Lung (tissue), 12 donors: ENCODE measurements around the gene KIAA0930. TPM values are rescaled to one million over a fixed set of nuclear protein-coding genes. Genes with fewer than 3 reads are reported as not detected.

Experiments used
- ATAC-seq: fragments of 200-7000 bp; cut with Tn5 transposase; one replicate; pipeline ENCODE4 v1.9.1; 2020; ENCODE audit warnings: moderate number of reproducible peaks; ENCODE audit not compliant: insufficient read depth, low FRiP score
- DNase-seq, 3 donors: peaks; one replicate each; pipeline ENCODE4 v3.0.0-alpha.2; 2013 to 2017
- H3K27ac ChIP-seq, 2 donors: one replicate each; pipeline ENCODE4 v1.5.1; 2013; ENCODE audit warnings: mild to moderate bottlenecking in 2 of 2, moderate library complexity in 2 of 2, control low read depth in 1 of 2, inconsistent platforms in 1 of 2, low read depth in 1 of 2, low read length in 1 of 2
- H3K27me3 ChIP-seq, 3 donors: one replicate each; pipeline ENCODE4 v1.5.1; 2013; ENCODE audit warnings: low read length in 2 of 3; ENCODE audit not compliant: control insufficient read depth in 3 of 3, insufficient read depth in 3 of 3
- H3K36me3 ChIP-seq, 4 donors: one replicate each; pipeline ENCODE4 v1.5.1; 2013; ENCODE audit warnings: low read length in 4 of 4, mild to moderate bottlenecking in 1 of 4, moderate library complexity in 1 of 4; ENCODE audit not compliant: control insufficient read depth in 4 of 4, insufficient read depth in 4 of 4
- H3K4me1 ChIP-seq, 5 donors: one replicate each; pipeline ENCODE4 v1.5.1; 2013; ENCODE audit warnings: low read length in 5 of 5, mild to moderate bottlenecking in 2 of 5, moderate library complexity in 1 of 5; ENCODE audit not compliant: control insufficient read depth in 5 of 5, insufficient read depth in 5 of 5
- H3K4me3 ChIP-seq: one replicate; pipeline ENCODE4 v1.5.1; 2013; ENCODE audit warnings: mild to moderate bottlenecking, control low read depth, moderate library complexity
- H3K9ac ChIP-seq, 2 donors: one replicate each; pipeline ENCODE4 v1.5.1; 2013; ENCODE audit warnings: low read length in 2 of 2, control low read depth in 1 of 2; ENCODE audit not compliant: insufficient read depth in 1 of 2
- H3K9me3 ChIP-seq, 4 donors: one replicate each; pipeline ENCODE4 v1.5.1; 2013; ENCODE audit warnings: low read length in 3 of 4, mild to moderate bottlenecking in 1 of 4, moderate library complexity in 1 of 4; ENCODE audit not compliant: control insufficient read depth in 4 of 4, insufficient read depth in 3 of 4
- CTCF ChIP-seq: IDR thresholded peaks from 2 replicates; pipeline ENCODE4 v1.5.1; 2012; ENCODE audit warnings: mild to moderate bottlenecking; ENCODE audit errors: control extremely low read depth, extremely low read depth
- WGBS, 2 donors: extraction: QIAGEN DNeasy Blood & Tissue Kit; methylation state at CpG; one replicate each; pipeline ENCODE4 v1.1.7; 2013; 5-methylcytosine and 5-hydroxymethylcytosine counted together
- polyA plus RNA-seq, 2 donors: library from polyadenylated mRNA; stranded (reverse); fragments of 200-250 nt; gene quantifications; one replicate each; pipeline ENCODE4 v1.2.1, GENCODE V29; 2013
- total RNA-seq, 2 donors: library from RNA; depleted of rRNA in 1 of 2; stranded (reverse); fragments of >200 nt in 1 of 2; gene quantifications; one replicate each; pipeline ENCODE4 v1.2.1, GENCODE V29; 2014 to 2021
- donor health status: control.
- donor health status: control.
- donor health status: Bipolar disorder and iron deficiency.
- donor health status: healthy.
- donor health status: DM: yes; HTN: yes; CAD: no.

KIAA0930 gene
- total and polyA plus RNA-seq, 4 donors = 25.9 to 67.3 (median 57.3) TPM

DNA sequence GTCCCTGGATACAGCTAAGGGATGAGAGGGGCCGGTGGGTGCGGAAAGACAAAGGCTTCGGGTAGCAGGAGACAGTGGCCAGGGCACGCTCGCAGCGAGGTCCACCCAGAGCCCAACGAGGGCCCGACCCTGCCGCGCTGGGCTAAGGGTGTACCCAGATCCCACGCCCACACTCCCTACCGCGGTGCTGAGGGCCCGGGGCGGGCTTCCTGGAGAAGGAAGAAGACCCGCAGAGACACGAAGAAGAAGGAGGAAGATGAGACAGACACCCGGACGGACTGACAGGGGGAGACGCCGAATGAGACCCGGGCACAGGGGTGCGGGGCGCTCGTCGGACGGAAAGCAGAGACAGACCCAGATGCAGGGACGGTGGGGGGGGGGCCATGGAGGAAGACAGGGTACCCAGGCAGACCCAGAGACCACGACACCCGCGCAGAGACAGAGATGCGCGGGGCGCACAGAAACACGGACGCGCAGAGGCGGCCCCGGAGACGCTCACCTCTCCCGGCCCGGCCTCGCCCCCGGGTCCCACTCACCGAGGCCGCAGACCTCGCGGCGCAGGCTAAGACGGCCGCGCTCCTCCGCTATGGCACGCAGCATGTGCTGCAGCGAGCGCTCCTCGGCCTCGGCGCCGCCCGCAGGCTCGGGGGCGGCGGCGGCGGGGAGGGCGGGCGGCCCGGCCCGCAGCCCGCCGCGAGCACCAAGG, 437 bp downstream of the KIAA0930 start:
- 1 to 2% methylated on average over 41 to 73 of the region's 73 CpGs for WGBS, 2 donors
- TF ChIP-seq CTCF = no peak
- peak overlapping the region in 1 of 2 donors; percentile 37 for H3K9ac ChIP-seq
- H3K4me3 ChIP-seq = peak overlapping the region; percentile 73
- H3K4me1 ChIP-seq = peaks cover 0 to 14% (median 7%) of the 10 kb centered on the region in 5 donors
- no peak for ATAC-seq
- H3K27me3 ChIP-seq = no peaks in the 10 kb centered on the region
- DNase-seq = no peak
- H3K27ac ChIP-seq = peak overlapping the region in 1 of 2 donors; percentile 64
- H3K9me3 ChIP-seq = no peaks in the 10 kb centered on the region
- peaks cover 0 to 8% (median 0%) of the 10 kb centered on the region in 4 donors for H3K36me3 ChIP-seq

DNA sequence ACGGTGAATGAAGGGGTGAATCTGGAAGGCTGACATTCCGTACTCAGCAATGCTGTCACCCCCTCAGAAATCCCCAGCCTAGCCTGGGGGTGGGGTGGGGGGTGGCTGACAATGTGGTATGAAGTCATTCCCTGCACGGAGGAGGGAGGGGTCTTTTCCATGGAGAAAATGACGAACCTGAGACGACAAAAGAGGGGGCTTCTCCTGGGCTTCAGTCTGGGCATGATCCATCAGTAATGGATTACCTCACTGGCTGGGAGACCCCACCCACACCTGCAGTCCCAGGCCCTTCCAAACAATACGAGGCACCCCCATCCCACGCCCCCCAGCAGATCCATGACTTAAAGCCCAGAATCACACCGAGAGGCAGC, 1.0 kb downstream of the KIAA0930 start:
- Histone ChIP-seq H3K9ac (peak overlapping the region in 1 of 2 donors; percentile 37), H3K27me3 (no peaks in the 10 kb centered on the region), H3K27ac (no peak overlapping the region), H3K9me3 (no peaks in the 10 kb centered on the region), H3K36me3 (peaks cover 0 to 8% (median 0%) of the 10 kb centered on the region in 4 donors), H3K4me1 (peaks cover 0 to 14% (median 7%) of the 10 kb centered on the region in 5 donors), H3K4me3 (peak overlapping the region; percentile 73)
- TF ChIP-seq CTCF = no peak
- 32 to 39% methylated on average over 8 of the region's 8 CpGs for WGBS, 2 donors
- DNase-seq (no peak), ATAC-seq (no peak)

GRCh38 chr22:45238957-45239680, 1.6 kb downstream of the KIAA0930 start:
- TF ChIP-seq CTCF = no peak
- H3K27ac ChIP-seq = no peak overlapping the region
- peaks cover 0 to 8% (median 0%) of the 10 kb centered on the region in 4 donors for H3K36me3 ChIP-seq
- H3K9me3 ChIP-seq = no peaks in the 10 kb centered on the region
- no peak for DNase-seq
- no peaks in the 10 kb centered on the region for H3K27me3 ChIP-seq
- ATAC-seq = no peak
- peaks cover 0 to 14% (median 7%) of the 10 kb centered on the region in 5 donors for H3K4me1 ChIP-seq
- H3K4me3 ChIP-seq = no peak overlapping the region
- no peak overlapping the region for H3K9ac ChIP-seq
- WGBS, 2 donors = 65 to 74% methylated on average over 6 of the region's 6 CpGs
